WTC11 (cell line): Measurements from ENCODE around the gene FHOD1.

Experiments used
- RELA ChIP-seq: sonication (generic); formaldehyde crosslinking; IDR thresholded peaks from 2 replicates; pipeline ENCODE4 v1.8.1; 2022; ENCODE audit warnings: missing genetic modification reagents, mild to moderate bottlenecking, borderline replicate concordance
- TCF7 ChIP-seq: sonication (generic); formaldehyde crosslinking; IDR thresholded peaks from 2 replicates; pipeline ENCODE4 v1.8.0; 2022; ENCODE audit warnings: mild to moderate bottlenecking, low read depth, missing genetic modification reagents, moderate library complexity
- ZNF121 ChIP-seq: sonication (generic); formaldehyde crosslinking; IDR thresholded peaks from 2 replicates; pipeline ENCODE4 v1.8.0; 2023; ENCODE audit warnings: missing genetic modification reagents
- TF ChIP-seq, protein P1 (sequence below): fragments of 200-600 bp; IDR thresholded peaks from 2 replicates; pipeline ENCODE4 v1.8.0; 2022; ENCODE audit warnings: antibody characterized with exemption

- TF ChIP-seq, protein P1, sequence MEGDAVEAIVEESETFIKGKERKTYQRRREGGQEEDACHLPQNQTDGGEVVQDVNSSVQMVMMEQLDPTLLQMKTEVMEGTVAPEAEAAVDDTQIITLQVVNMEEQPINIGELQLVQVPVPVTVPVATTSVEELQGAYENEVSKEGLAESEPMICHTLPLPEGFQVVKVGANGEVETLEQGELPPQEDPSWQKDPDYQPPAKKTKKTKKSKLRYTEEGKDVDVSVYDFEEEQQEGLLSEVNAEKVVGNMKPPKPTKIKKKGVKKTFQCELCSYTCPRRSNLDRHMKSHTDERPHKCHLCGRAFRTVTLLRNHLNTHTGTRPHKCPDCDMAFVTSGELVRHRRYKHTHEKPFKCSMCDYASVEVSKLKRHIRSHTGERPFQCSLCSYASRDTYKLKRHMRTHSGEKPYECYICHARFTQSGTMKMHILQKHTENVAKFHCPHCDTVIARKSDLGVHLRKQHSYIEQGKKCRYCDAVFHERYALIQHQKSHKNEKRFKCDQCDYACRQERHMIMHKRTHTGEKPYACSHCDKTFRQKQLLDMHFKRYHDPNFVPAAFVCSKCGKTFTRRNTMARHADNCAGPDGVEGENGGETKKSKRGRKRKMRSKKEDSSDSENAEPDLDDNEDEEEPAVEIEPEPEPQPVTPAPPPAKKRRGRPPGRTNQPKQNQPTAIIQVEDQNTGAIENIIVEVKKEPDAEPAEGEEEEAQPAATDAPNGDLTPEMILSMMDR = no peak
- no peak for TF ChIP-seq TCF7 (CRISPR knock-in tag)
- TF ChIP-seq ZNF121 = no peak
- no peak for TF ChIP-seq RELA (CRISPR knock-in tag)
Observed at GRCh38 chr16:67294938-67295361, 47.7 kb upstream of the FHOD1 start.
